Measurements from ENCODE around the gene RAB6B. TPM values are rescaled to one million over a fixed set of nuclear protein-coding genes. Genes with fewer than 3 reads are reported as not detected.

RAB6B gene
- total and polyA plus RNA-seq, 2 of the 8 experiments (the other 6 are each of a cell fraction or from before 2014, with no cell fraction given), result 7.9 to 15.6 TPM

- TF ChIP-seq PHF8 (conservative IDR thresholded peaks at IDR 0.05; ENCODE audit: low read depth, low read length), result peak; percentile 88
- peak; percentile 73 for TF ChIP-seq SAP30 (IDR thresholded peaks at IDR 0.05; ENCODE audit: insufficient read depth, insufficient replicate concordance, low read length)
- TF ChIP-seq ZNF274 (IDR thresholded peaks at IDR 0.05; ENCODE audit: borderline replicate concordance, extremely low read depth, low read length), result no peak
- TF ChIP-seq RNF2 (IDR thresholded peaks at IDR 0.05; ENCODE audit: borderline replicate concordance, low read depth, low read length, missing control alignments, poor library complexity, severe bottlenecking), result no peak
- TF ChIP-seq, protein P1, sequence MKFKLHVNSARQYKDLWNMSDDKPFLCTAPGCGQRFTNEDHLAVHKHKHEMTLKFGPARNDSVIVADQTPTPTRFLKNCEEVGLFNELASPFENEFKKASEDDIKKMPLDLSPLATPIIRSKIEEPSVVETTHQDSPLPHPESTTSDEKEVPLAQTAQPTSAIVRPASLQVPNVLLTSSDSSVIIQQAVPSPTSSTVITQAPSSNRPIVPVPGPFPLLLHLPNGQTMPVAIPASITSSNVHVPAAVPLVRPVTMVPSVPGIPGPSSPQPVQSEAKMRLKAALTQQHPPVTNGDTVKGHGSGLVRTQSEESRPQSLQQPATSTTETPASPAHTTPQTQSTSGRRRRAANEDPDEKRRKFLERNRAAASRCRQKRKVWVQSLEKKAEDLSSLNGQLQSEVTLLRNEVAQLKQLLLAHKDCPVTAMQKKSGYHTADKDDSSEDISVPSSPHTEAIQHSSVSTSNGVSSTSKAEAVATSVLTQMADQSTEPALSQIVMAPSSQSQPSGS (IDR thresholded peaks at IDR 0.05; ENCODE audit: low read length), result no peak
- no peak for TF ChIP-seq KDM1A (IDR thresholded peaks at IDR 0.05; ENCODE audit: borderline replicate concordance, low read length)
- peak; percentile 89 for TF ChIP-seq POLR2AphosphoS5 (IDR thresholded peaks at IDR 0.05; ENCODE audit: low read depth, low read length)
- TF ChIP-seq TCF12 (IDR thresholded peaks at IDR 0.05; ENCODE audit: low read depth, low read length), result no peak
- TF ChIP-seq, protein P2, sequence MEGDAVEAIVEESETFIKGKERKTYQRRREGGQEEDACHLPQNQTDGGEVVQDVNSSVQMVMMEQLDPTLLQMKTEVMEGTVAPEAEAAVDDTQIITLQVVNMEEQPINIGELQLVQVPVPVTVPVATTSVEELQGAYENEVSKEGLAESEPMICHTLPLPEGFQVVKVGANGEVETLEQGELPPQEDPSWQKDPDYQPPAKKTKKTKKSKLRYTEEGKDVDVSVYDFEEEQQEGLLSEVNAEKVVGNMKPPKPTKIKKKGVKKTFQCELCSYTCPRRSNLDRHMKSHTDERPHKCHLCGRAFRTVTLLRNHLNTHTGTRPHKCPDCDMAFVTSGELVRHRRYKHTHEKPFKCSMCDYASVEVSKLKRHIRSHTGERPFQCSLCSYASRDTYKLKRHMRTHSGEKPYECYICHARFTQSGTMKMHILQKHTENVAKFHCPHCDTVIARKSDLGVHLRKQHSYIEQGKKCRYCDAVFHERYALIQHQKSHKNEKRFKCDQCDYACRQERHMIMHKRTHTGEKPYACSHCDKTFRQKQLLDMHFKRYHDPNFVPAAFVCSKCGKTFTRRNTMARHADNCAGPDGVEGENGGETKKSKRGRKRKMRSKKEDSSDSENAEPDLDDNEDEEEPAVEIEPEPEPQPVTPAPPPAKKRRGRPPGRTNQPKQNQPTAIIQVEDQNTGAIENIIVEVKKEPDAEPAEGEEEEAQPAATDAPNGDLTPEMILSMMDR (IDR thresholded peaks at IDR 0.05; ENCODE audit: control extremely low read depth in 1 of 3, insufficient read depth in 1 of 3, low read depth in 1 of 3, low read length in 3 of 3), result no peak
- TF ChIP-seq CHD2 (IDR thresholded peaks at IDR 0.05; ENCODE audit: low read length), result peak; percentile 28
- no peak for TF ChIP-seq HDAC6 (IDR thresholded peaks at IDR 0.05; ENCODE audit: low read depth, low read length)
- TF ChIP-seq CREB1 (IDR thresholded peaks at IDR 0.05), result peak; percentile 78; the same call in 1 of the 2 replicates
- no peak for TF ChIP-seq RXRA (IDR thresholded peaks at IDR 0.05; ENCODE audit: insufficient read depth, low read depth, low read length)
- TF ChIP-seq EZH2 (IDR thresholded peaks at IDR 0.05; ENCODE audit: low read depth, low read length, severe bottlenecking), result no peak
- no peak for TF ChIP-seq BCL11A (IDR thresholded peaks at IDR 0.05; ENCODE audit: low read depth in 2 of 2, low read length in 2 of 2)
- no peak for TF ChIP-seq SP1 (IDR thresholded peaks at IDR 0.05; ENCODE audit: low read depth, low read length)
- TF ChIP-seq SRF (IDR thresholded peaks at IDR 0.05; ENCODE audit: low read depth, low read length), result no peak
- peak; percentile 34 to 88 for TF ChIP-seq POLR2A (IDR thresholded peaks at IDR 0.05; ENCODE audit: control extremely low read depth in 1 of 2, low read depth in 2 of 2, low read length in 2 of 2)
- no peak; the same call in 1 of the 2 replicates for TF ChIP-seq KDM5A (IDR thresholded peaks at IDR 0.05; ENCODE audit: low read length)
- no peak for TF ChIP-seq GTF2F1 (IDR thresholded peaks at IDR 0.05; ENCODE audit: borderline replicate concordance, low read depth, low read length)
Measured at GRCh38 chr3:133805702-133806475, 89.8 kb downstream of the RAB6B start, which contains the start of gene SRPRB (continued).

Data from H1 (cell line).